Colonic mucosa (tissue), 4 donors: Measurements from ENCODE around the gene CAMP. TPM values are rescaled to one million over a fixed set of nuclear protein-coding genes. Genes with fewer than 3 reads are reported as not detected.
"Not testable (repeated sequence)": the region's sequence is repeated elsewhere in the genome, so short reads cannot be mapped to it uniquely, and the experiment has no call there.

Source experiments
- DNase-seq: peaks from one replicate; pipeline ENCODE4 v3.0.0-alpha.2; 2020
- H3K27ac ChIP-seq: fragments of 200-600 bp; one replicate; pipeline ENCODE4 v1.8.0; 2021
- H3K27me3 ChIP-seq: fragments of 200-600 bp; one replicate; pipeline ENCODE4 v1.8.0; 2021
- H3K36me3 ChIP-seq: fragments of 200-600 bp; one replicate; pipeline ENCODE4 v1.8.0; 2021
- H3K4me1 ChIP-seq: fragments of 200-600 bp; one replicate; pipeline ENCODE4 v1.8.0; 2021; ENCODE audit warnings: mild to moderate bottlenecking
- H3K4me3 ChIP-seq: fragments of 200-600 bp; one replicate; pipeline ENCODE4 v1.8.0; 2021
- H3K9ac ChIP-seq, 2 donors: one replicate each; pipeline ENCODE4 v1.7.0; 2013; ENCODE audit warnings: control low read depth in 2 of 2, low read depth in 2 of 2, low read length in 2 of 2
- H3K9me3 ChIP-seq: fragments of 200-600 bp; one replicate; pipeline ENCODE4 v1.8.0; 2021
- intact Hi-C: fragments of 100-400 bp; cut with DNase I; formaldehyde crosslinking; loops from one replicate; pipeline ENCODE4 v1.14.1; 2022
- total RNA-seq, 2 donors: library from RNA; stranded (reverse); fragmentation: NEBNext Ultra II Directional in 1 of 2; extraction: Animal tissue kit (Norgen Biotek cat#: 25700) in 1 of 2; gene quantifications; one replicate each; pipeline ENCODE4 v1.2.1, GENCODE V29; 2021
- TF ChIP-seq, protein P1 (sequence below): fragments of 200-600 bp; IDR thresholded peaks from one replicate; pipeline ENCODE4 v1.8.0; 2022; ENCODE audit warnings: antibody characterized with exemption, mild to moderate bottlenecking
- donor health status: healthy.
- donor health status: DM: no; HTN: no; CAD: no.
- donor health status: DM: no; HTN: no; CAD: no.

The CAMP gene
- total RNA-seq, 2 donors from 2014 or later, result not detected

DNA sequence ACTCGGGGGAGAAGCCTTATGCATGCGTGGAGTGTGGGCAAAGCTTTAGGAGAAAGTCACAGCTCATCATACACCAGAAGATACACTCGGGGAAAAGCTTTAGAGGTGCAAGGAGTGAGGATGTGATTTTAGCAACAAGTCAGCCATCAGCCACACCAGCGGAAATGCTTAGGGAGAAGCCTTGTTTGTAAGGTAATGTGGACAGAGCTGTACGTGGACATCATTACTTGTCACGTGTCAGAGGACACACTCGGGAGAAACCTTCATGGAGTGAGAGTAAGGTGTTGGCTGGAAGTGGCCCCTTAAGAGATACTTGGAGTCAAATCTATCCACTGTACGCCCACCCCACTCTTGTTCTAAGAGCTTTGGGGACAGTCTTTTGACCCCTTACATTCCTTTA, 46.3 kb downstream of the CAMP start:
- H3K9ac ChIP-seq, result peak overlapping the region in 1 of 2 donors; percentile 46
- peaks cover 5% of the 10 kb centered on the region for H3K36me3 ChIP-seq
- no peaks in the 10 kb centered on the region for H3K4me1 ChIP-seq
- no peak overlapping the region for H3K4me3 ChIP-seq
- TF ChIP-seq, protein P1, sequence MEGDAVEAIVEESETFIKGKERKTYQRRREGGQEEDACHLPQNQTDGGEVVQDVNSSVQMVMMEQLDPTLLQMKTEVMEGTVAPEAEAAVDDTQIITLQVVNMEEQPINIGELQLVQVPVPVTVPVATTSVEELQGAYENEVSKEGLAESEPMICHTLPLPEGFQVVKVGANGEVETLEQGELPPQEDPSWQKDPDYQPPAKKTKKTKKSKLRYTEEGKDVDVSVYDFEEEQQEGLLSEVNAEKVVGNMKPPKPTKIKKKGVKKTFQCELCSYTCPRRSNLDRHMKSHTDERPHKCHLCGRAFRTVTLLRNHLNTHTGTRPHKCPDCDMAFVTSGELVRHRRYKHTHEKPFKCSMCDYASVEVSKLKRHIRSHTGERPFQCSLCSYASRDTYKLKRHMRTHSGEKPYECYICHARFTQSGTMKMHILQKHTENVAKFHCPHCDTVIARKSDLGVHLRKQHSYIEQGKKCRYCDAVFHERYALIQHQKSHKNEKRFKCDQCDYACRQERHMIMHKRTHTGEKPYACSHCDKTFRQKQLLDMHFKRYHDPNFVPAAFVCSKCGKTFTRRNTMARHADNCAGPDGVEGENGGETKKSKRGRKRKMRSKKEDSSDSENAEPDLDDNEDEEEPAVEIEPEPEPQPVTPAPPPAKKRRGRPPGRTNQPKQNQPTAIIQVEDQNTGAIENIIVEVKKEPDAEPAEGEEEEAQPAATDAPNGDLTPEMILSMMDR, result no peak
- DNase-seq, result no peak
- peak overlapping the region; percentile 81 for H3K27ac ChIP-seq
- no peaks in the 10 kb centered on the region for H3K9me3 ChIP-seq
- intact Hi-C loops, result no loop called here
- no peaks in the 10 kb centered on the region for H3K27me3 ChIP-seq

DNA sequence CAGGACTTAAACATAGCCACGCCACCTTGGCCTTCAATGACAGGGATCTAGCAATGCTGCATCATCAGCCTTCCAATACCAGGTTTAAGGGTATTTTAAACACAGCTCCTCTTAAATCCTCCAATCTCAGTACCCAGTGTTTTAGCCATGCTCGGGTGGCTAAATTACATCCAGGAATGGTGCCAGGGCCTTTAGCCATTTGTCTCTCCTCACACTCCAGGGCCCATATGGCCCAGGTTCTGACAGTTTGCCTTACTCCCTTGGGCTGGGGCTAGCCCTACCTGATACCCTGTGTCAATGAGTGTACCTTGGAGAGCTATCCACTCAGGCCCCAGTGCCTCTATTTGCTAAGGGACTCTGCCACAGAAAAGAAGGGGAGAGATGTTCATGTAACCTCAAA, 47.0 kb downstream of the CAMP start:
- intact Hi-C loops, result loop anchor here (10.0 kb wide), 2 partner anchors 134 to 274 kb away; no protein-coding TSS in a partner anchor
- Histone ChIP-seq H3K36me3 (peaks cover 5% of the 10 kb centered on the region), H3K9ac (no peak overlapping the region), H3K27me3 (no peaks in the 10 kb centered on the region), H3K9me3 (no peaks in the 10 kb centered on the region), H3K4me3 (no peak overlapping the region), H3K4me1 (no peaks in the 10 kb centered on the region), H3K27ac (no peak overlapping the region)
- TF ChIP-seq, protein P1, result no peak
- DNase-seq, result no peak

DNA sequence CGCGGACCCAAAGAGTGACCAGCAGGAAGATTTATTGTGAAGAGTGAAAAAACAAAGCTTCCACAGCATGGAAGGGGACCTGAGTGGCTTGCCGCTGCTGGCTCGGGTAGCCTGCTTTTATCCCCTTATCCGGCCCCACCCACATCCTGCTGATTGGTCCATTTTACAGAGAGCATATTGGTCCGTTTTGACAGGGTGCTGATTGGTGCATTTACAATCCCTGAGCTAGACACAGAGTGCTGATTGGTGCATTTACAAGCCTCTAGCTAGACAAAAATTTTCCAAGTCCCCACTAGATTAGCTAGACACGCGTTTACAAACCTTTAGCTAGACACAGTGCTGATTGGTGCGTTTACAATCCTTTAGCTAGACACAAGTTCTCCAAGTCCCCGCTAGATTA, 47.9 kb downstream of the CAMP start:
- intact Hi-C loops, result loop anchor here (10.0 kb wide), 2 partner anchors 134 to 274 kb away; no protein-coding TSS in a partner anchor
- H3K27ac ChIP-seq, DNase-seq, H3K4me1 ChIP-seq, H3K27me3 ChIP-seq, H3K4me3 ChIP-seq, H3K36me3 ChIP-seq, H3K9me3 ChIP-seq, H3K9ac ChIP-seq: not testable (repeated sequence)

DNA sequence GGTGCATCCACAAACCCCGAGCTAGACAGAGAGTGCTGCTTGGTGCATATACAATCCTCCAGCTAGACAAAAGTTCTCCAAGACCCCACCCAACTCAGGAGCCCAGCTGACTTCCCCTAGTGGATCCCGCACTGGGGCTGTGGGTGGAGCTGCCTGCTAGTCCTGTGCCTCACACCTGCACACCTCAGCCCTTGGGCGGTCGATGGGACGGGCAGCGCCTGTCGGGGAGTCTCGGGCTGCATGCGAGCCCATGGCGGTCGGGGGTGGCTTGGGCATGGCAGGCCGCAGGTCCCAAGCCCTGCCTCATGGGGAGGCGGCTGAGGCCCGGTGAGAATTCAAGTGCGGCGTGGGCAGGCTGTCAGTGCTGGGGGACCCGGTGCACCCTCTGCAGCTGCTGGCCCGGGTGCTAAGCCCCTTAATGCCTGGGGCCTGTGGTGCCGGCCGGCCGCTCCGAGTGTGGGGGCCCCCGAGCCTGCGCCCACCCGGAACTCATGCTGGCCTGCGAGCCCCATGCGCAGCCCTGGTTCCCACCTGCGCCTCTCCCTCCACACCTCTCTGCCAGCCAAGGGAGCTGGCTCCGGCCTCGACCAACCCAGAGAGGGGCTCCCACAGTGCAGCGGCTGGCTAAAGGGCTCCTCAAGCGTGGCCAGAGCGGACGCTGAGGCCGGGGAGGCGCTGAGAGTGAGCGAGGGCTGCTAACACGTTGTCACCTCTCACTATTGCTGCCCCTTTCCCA, 48.6 kb downstream of the CAMP start:
- Histone ChIP-seq H3K9me3 (no peaks in the 10 kb centered on the region), H3K4me3 (no peak overlapping the region), H3K9ac (no peak overlapping the region), H3K4me1 (no peaks in the 10 kb centered on the region), H3K27me3 (no peaks in the 10 kb centered on the region), H3K36me3 (no peaks in the 10 kb centered on the region), H3K27ac (no peak overlapping the region)
- TF ChIP-seq, protein P1, result no peak
- intact Hi-C loops, result loop anchor here (2.0 to 10.0 kb wide), 3 partner anchors 133 to 273 kb away; no protein-coding TSS in a partner anchor
- no peak for DNase-seq

DNA sequence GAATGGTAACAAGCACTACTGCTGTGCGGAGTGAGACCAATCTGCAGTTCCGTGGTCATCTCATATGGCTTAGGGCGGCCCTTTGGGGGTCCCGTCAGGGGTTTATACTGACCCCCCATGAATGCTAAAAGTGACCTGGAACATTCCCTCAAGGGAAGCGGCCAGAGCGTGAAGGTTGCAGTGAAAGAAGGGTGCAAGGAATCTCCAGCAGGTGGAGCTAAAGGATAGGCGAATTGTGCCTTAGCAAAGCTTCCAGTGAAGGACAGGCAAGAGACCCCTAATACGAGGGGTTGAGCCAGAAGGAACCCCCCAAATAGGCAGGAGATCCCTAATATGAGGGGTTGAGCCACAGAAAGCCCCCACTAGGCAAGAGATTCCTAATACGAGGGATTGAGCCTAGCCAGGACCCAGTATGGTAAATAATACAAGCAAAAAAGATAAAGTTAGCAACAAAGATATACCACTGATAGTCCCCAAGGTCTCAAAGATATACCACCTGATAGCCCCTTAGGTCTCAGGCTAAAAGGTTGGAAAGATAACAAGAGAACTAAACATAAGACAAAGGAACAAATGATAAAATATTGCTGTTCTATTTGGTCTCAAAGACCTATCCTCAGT, 50.4 kb downstream of the CAMP start:
- Histone ChIP-seq H3K4me3 (no peak overlapping the region), H3K9me3 (no peaks in the 10 kb centered on the region), H3K4me1 (no peaks in the 10 kb centered on the region), H3K27ac (no peak overlapping the region), H3K9ac (no peak overlapping the region), H3K27me3 (no peaks in the 10 kb centered on the region), H3K36me3 (no peaks in the 10 kb centered on the region)
- TF ChIP-seq, protein P1, result peak; percentile 69
- peak; percentile 74 for DNase-seq
- intact Hi-C loops, result loop anchor here (2.0 to 10.0 kb wide), 3 partner anchors 131 to 271 kb away; no protein-coding TSS in a partner anchor

DNA sequence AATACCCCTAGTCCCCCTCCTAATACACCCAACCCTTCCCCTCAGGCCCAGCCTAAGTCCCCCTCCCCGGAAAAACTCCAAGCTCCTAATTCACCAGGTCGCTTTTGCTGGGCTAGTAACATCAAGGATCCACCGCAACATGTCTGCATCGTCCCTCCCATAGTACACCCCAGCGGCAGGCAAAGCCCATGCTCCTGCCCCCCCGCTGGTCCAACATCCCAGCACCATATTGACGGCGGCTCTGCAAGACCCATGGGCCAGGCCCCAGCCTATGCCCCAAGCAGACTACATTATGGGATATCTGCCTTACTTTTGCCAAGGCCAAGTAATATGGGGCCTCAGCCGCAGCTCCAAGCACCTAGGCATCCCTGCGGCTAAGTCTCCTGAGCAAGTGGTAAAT, 51.2 kb downstream of the CAMP start:
- H3K27ac ChIP-seq, result no peak overlapping the region
- no peaks in the 10 kb centered on the region for H3K9me3 ChIP-seq
- TF ChIP-seq, protein P1, result no peak
- H3K36me3 ChIP-seq, result no peaks in the 10 kb centered on the region
- no peaks in the 10 kb centered on the region for H3K4me1 ChIP-seq
- no peak for DNase-seq
- no peak overlapping the region for H3K9ac ChIP-seq
- H3K27me3 ChIP-seq, result no peaks in the 10 kb centered on the region
- intact Hi-C loops, result loop anchor here (10.0 kb wide), 2 partner anchors 130 to 270 kb away; no protein-coding TSS in a partner anchor
- no peak overlapping the region for H3K4me3 ChIP-seq
